GM04503 (cell line): ENCODE results near the gene OPRM1.

Source experiments
- DNase-seq: peaks from one replicate; pipeline ENCODE4 v3.0.0-alpha.2; 2012; ENCODE audit warnings: low read depth

Gene OPRM1

DNA sequence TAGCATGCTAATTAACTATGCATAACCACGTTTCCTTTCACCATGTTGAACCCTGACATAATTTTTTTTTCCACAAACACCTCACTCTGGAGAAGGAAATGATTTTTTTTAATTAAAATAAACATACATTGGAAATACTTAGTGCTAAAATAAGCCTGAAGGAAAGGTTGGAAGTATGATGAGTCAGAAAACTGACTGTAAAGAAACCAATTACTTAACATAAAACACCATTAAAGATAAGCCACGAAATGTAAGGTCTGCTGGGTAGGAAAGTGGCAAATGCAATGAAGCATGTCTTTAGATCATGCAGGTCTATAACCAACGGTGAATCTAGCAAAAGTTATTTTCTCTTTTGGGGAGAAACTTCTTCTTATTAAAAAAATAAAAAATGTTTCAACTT lies 47.5 kb downstream of the OPRM1 start:
- DNase-seq = no peak

DNA sequence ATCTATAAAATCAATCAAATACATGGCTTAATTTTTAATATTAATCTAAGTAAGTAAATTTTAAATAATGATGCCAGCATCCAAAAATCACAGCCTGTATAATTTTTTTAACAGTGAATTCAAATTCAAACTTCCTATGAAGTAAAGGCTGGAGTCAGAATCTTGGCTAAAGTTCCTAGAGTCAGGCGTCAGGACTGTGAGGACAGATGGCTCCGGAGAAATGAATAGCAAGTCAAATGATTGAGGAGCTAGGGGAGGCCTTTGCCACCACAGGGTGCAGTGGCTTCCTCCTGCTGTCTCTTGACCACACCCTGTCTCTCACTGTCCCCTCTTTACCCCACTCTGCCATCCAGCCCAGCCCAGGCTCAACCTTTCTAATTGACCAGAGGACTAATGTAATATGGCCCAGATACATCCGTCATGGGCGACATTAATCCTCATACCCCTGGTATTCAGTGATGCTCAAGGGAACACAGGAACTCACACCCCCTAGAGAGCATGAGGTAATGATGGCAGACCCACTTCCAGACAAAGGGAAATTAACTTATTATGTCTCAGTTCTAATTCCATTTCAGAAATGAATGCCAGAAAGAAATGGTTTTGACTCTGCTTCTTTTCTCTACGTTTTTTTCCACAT lies 53.4 kb downstream of the OPRM1 start:
- no peak for DNase-seq

GRCh38 chr6:154093231-154094044 lies 54.4 kb downstream of the OPRM1 start:
- DNase-seq = no peak

- no peak for DNase-seq
Measured at GRCh38 chr6:154095571-154095970, 56.5 kb downstream of the OPRM1 start.

DNA sequence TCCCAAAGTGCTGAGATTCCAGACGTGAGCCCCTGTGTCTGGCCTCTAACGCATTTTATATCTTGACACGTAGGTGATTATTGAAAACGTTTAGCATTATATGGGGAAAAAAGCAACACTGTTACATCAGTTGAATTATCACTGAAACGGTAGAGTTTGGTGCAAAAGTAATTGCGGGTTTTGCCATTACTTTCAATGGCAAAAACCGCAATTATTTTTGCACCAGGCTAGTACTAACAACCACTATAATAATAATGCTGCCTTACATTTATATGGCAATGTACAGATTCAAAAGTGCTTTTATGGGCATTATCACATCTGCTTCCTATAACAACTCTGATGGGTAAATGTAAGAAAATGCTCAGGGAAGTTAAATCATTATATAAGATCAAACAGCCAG lies 57.3 kb downstream of the OPRM1 start:
- DNase-seq = no peak

DNA sequence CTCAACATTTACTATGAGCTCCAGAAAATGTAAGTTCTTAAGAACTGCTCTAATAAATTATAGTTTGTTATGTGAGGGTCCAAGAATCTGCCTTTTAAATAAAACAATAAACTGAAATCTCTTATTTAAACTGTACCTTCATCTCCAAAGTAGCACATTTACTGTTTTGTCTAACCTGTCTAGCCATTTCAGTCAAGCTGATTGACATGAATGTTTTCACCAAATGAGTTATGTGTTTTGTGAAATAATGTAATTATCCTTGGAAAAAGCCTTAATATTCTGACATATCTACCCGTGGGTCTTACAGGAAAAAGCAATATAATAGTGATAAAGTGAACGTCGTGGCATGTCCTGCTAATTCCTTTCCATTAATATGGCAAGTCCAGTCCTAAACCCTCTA lies 57.8 kb downstream of the OPRM1 start:
- no peak for DNase-seq

- no peak for DNase-seq
Measured at GRCh38 chr6:154099211-154099610, 60.2 kb downstream of the OPRM1 start.

DNA sequence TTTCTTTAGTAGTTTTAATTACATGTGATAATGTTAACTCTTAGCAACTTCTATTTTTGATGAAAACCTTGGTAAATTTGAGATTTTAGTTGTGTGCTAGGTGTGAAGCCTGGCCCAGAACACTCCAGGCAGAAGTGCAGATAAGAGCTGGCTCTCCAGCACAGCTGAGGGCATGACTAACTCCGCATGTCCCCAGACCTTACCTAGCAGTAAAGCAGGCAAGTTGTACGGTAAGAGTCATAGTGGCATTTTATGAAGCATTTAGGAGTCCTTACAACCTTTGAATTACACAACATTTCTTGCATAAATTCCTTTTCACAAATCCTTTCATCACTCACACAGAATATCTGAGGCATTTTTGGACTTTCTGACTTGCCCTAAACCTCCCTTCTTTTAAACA lies 67.2 kb downstream of the OPRM1 start:
- no peak for DNase-seq

DNA sequence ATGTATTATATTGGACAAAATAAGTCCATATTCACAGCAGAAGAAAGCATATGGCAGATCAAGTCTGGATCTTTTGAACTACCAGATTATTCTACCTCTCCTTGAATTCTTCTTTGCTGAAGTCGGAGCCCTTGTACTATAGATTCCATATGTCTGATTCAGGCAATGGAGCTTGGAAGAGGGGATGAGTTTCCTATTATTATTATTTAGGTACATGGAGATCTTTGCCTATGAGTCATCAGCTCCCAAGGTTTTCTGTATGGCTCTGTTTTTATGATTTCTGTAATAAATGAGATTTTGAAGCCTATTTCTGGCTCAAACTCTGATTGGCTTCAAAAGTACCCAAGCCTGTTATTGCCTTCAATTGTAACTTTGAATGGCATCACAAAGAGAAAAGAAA lies 72.0 kb downstream of the OPRM1 start:
- DNase-seq = no peak

- DNase-seq = no peak
Measured at GRCh38 chr6:154112181-154112809, 73.3 kb downstream of the OPRM1 start.

DNA sequence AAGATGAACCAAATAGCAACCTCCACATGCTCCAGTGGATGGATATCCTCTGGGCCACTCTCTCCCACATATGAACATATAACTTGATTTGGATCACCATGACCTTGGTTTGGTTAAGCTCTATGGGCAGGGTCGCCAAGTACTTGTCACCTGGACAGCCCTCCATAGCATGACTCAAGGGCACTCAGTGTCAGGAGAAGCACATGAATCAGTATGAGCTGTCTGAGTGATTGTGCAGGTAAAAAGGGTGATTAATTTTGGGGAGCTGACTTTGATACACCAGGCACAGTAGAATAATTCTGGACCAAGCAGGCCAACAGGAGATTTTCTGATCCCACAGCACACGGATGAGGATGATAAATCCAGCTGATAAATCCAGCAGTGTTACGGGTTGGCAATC lies 74.4 kb downstream of the OPRM1 start:
- DNase-seq = no peak

- DNase-seq = no peak
Measured at GRCh38 chr6:154117485-154117884, 78.4 kb downstream of the OPRM1 start.

DNA sequence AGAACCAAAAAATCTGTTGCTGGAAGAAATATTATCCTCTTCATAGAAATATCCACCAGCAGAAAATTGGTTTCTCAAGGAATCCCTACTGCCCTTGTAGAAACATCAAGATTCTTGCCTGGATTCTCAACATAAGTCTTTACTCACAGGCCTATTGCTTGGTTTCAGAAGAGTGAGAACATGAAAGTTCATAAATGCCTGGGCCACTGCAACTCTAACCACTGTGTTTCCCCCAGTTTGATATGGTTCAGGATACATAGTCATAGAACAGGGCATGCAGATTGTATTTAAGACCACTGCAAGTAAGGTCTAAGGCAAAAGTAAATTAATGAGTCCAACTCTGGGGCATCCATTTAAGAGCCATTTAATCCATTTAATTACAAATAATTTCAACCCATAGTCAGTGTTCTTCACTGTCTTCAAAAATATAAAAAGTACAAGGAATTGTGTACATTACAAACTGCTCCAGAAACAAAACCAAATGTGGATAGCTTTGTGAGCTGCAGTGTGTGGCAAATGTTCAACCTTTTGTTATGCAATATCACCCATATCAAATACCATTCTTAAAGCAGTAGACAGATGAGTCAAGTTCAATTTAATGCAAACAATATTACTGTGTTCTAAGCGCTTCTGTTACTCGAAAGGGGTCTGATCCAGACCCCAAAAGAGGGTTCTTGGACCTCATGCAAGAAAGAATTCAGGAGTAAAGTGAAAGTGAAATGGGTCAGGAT lies 83.3 kb downstream of the OPRM1 start:
- no peak for DNase-seq

DNA sequence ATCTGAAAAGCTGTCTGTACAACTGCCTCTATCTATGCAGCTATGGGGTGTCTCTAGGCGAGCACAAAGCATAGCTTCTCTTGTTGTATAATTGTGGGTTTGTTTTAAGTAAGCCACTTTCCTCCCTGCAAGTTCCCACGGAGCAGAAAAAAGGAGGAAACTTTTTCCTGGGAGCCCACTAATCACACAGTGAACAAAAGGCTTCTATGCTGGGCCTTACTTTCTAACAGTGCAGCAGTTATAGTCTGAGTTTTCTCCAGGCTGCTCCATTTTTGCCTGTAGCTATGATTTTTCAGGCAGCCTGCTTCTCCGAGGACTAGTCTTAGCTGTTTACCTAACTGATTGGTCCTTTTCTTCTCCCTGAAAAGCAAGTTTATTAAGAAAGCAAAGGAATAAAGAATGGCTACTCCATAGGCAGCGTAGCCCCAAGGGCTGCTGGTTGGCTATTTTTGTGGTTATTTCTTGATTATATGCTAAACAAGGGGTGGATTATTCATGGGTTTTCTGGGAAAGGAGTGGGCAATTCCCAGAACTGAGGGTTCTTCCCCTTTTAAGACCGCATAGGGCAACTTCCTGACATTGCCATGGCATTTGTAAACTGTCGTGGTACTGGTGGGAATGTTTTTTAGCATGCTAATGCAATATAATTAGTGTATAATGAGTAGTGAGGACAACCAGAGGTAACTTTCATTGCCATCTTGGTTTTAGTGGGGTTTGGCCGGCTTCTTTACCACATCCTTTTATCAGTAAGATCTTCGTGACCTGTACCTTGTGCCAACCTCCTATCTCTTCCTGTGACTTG lies 84.3 kb downstream of the OPRM1 start:
- DNase-seq = no peak

DNA sequence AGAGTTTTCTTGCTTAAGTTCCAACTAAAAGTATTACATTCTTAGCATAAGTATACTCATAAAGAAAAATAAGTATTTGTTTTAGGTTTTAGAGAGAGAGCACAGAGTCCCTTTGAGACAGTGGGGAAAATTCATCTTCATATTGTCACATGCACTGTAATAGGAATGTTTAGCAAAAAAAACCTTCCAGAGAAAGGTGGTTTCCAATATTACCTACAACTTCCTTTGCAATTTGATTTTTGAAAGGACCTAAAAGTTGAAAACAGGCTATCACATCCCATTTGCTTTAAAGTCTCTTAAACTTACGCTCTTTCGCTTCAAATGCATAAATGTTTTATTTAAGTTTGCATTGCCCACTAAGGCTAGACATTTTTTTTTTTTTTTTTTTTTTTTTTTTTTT lies 86.4 kb downstream of the OPRM1 start:
- no peak for DNase-seq

DNA sequence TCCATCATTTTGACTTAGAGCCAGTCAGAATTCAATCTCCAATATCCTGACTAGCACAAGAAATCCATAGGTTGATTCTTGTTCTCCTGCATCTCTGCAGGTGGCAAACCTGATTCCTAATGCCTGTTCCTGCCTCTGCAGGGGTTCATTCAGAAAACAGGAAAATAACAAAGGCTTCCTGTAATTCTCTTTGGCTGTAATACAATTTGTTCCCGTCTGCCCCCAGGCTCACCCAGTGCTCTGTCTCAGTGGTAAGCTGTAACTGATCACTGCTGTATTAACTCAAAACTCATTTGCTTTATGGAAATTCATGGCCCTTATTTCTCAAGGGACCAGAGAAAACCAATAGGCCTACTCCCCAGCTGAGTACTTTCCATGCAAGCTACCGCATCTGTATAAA lies 88.6 kb downstream of the OPRM1 start:
- DNase-seq = no peak

DNA sequence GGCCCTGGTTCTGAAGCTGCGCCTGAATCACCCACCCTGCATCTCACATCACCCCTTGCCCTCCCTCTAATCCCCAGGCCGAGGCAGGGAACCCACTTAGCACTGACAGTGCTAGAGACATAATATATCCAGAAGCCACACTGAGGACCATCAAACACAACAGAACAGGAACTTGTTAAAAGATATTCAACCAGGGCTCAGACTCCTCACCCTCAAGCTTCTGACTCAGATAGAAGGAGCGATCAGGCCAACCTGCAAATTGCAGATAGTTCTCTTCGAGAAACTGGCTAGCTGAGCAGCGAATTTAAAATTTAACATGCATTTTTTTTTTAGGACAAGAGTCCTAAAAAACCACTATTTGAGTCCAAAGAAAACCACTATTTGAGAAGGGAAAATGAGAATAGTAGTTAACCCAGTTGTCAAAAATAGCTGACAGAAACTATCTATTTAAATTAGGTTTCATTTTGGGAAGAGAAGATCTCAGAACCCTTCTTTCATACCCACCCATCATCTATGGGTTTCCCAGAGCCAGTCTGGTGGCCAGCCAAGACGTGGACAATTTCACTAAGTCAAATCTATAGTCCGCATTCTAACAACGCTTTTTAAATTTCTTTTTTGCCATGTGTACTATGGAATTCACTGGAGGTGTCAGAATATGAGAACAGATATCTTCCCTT lies 95.6 kb downstream of the OPRM1 start:
- DNase-seq = no peak

- DNase-seq = no peak
Measured at GRCh38 chr6:154138793-154139192, 99.8 kb downstream of the OPRM1 start.

GRCh38 chr6:154139892-154140291 lies 100.9 kb downstream of the OPRM1 start:
- no peak for DNase-seq

- DNase-seq = no peak
Measured at GRCh38 chr6:154140743-154141142, 101.7 kb downstream of the OPRM1 start.

- DNase-seq = no peak
Measured at GRCh38 chr6:154143753-154144152, 104.7 kb downstream of the OPRM1 start.
